IMR-90 (cell line): ENCODE measurements around the gene GRID1. TPM values are rescaled to one million over a fixed set of nuclear protein-coding genes. Genes with fewer than 3 reads are reported as not detected.

Source experiments
- ATAC-seq: fragments of 200-7000 bp; cut with Tn5 transposase; 2 replicates; pipeline ENCODE4 v1.9.1; 2020; ENCODE audit warnings: low read depth, mild to moderate bottlenecking, moderate library complexity
- BruUV-seq: library from RNA; stranded (reverse); fragments of 400-500 nt; replicated peaks from 2 replicates; lab custom pipeline; 2021; lab: Mats Ljungman, UMichigan
- CTCF ChIA-PET: fragments of 300-600 bp; formaldehyde crosslinking; extraction: SDS; loops from one replicate; lab custom pipeline; 2021; ENCODE audit warnings: antibody characterized with exemption; lab: Yijun Ruan, JAX
- POLR2A ChIA-PET: fragments of 300-600 bp; sonication (Branson Sonifier 250); formaldehyde crosslinking; loops from one replicate; lab custom pipeline; 2022; ENCODE audit warnings: antibody characterized with exemption; ENCODE audit not compliant: unreplicated experiment; lab: Charles Lee
- DNase-seq: peaks from one replicate; pipeline ENCODE4 v3.0.0; 2013
- H2AFZ ChIP-seq: replicated peaks from 2 replicates; pipeline ENCODE3; 2013; ENCODE audit warnings: low read length, mild to moderate bottlenecking; ENCODE audit not compliant: poor library complexity
- H2AK5ac ChIP-seq: 2 replicates; pipeline ENCODE4 v1.6.1; 2013; ENCODE audit warnings: low read depth, low read length, inconsistent platforms
- H2AK9ac ChIP-seq: replicated peaks from 2 replicates; pipeline ENCODE3; 2013; ENCODE audit warnings: mild to moderate bottlenecking, low read depth, low read length, moderate library complexity; ENCODE audit not compliant: poor library complexity
- H2BK120ac ChIP-seq: 2 replicates; pipeline ENCODE4 v1.6.1; 2013; ENCODE audit warnings: low read depth, low read length, inconsistent platforms
- H2BK15ac ChIP-seq: 3 replicates; pipeline ENCODE4 v1.6.1; 2013; ENCODE audit warnings: low read depth, low read length, inconsistent platforms
- H2BK20ac ChIP-seq: 2 replicates; pipeline ENCODE4 v1.6.1; 2013; ENCODE audit warnings: low read depth, mild to moderate bottlenecking, inconsistent platforms, low read length, moderate library complexity
- H2BK5ac ChIP-seq: 2 replicates; pipeline ENCODE4 v1.6.1; 2013; ENCODE audit warnings: mild to moderate bottlenecking, low read depth, low read length, inconsistent platforms; ENCODE audit not compliant: poor library complexity, severe bottlenecking
- H3K14ac ChIP-seq: replicated peaks from 2 replicates; pipeline ENCODE4 v1.6.1; 2013; ENCODE audit warnings: low read depth, low read length, inconsistent platforms
- H3K18ac ChIP-seq: 2 replicates; pipeline ENCODE4 v1.6.1; 2013; ENCODE audit warnings: low read depth, low read length, control low read depth
- H3K23ac ChIP-seq: 2 replicates; pipeline ENCODE4 v1.6.1; 2013; ENCODE audit warnings: low read depth, low read length, inconsistent platforms
- H3K27ac ChIP-seq: 2 replicates; pipeline ENCODE4 v1.5.1; 2013; ENCODE audit warnings: mild to moderate bottlenecking, control low read depth, low read length; ENCODE audit not compliant: insufficient read depth
- H3K27me3 ChIP-seq: 2 replicates; pipeline ENCODE4 v1.6.1; 2013; ENCODE audit warnings: low read length; ENCODE audit not compliant: control insufficient read depth, insufficient read depth
- H3K36me3 ChIP-seq: 2 replicates; pipeline ENCODE4 v1.6.1; 2013; ENCODE audit warnings: low read length, mixed read lengths; ENCODE audit not compliant: control insufficient read depth, insufficient read depth
- H3K4ac ChIP-seq: 2 replicates; pipeline ENCODE4 v1.6.1; 2013; ENCODE audit warnings: low read depth, low read length, inconsistent platforms
- H3K4me1 ChIP-seq: 2 replicates; pipeline ENCODE4 v1.6.1; 2013; ENCODE audit warnings: low read length, mixed read lengths; ENCODE audit not compliant: control insufficient read depth, insufficient read depth
- H3K4me2 ChIP-seq: 2 replicates; pipeline ENCODE4 v1.6.1; 2013; ENCODE audit warnings: low read depth, mild to moderate bottlenecking, control low read depth, low read length, moderate library complexity
- H3K4me3 ChIP-seq: 2 replicates; pipeline ENCODE4 v1.5.1; 2013; ENCODE audit warnings: low read depth, mild to moderate bottlenecking, control low read depth, low read length, moderate library complexity; ENCODE audit not compliant: insufficient read depth
- H3K56ac ChIP-seq: 2 replicates; pipeline ENCODE4 v1.6.1; 2013; ENCODE audit warnings: low read length, inconsistent platforms; ENCODE audit not compliant: insufficient read depth; ENCODE audit errors: extremely low read depth
- H3K79me1 ChIP-seq, 2 experiments: 2 replicates each; pipeline ENCODE4 v1.6.1; 2013; ENCODE audit warnings: low read length in 2 of 2, inconsistent platforms in 1 of 2, low read depth in 1 of 2
- H3K9ac ChIP-seq: 2 replicates; pipeline ENCODE4 v1.6.1; 2013; ENCODE audit warnings: low read depth, low read length, control low read depth
- H3K9me1 ChIP-seq: 2 replicates; pipeline ENCODE4 v1.6.1; 2013; ENCODE audit warnings: low read length, inconsistent platforms; ENCODE audit not compliant: insufficient read depth
- H3K9me3 ChIP-seq: 2 replicates; pipeline ENCODE4 v1.6.1; 2013; ENCODE audit warnings: low read length; ENCODE audit not compliant: control insufficient read depth, insufficient read depth
- H4K20me1 ChIP-seq: 2 replicates; pipeline ENCODE4 v1.6.1; 2013; ENCODE audit warnings: low read length, inconsistent platforms; ENCODE audit not compliant: insufficient read depth
- H4K5ac ChIP-seq: 2 replicates; pipeline ENCODE4 v1.6.1; 2013; ENCODE audit warnings: mild to moderate bottlenecking, low read depth, low read length, control low read depth
- H4K8ac ChIP-seq, 2 experiments: 2 replicates each; pipeline ENCODE4 v1.6.1; 2013; ENCODE audit warnings: low read depth in 2 of 2, low read length in 2 of 2, control low read depth in 1 of 2, inconsistent platforms in 1 of 2
- H4K91ac ChIP-seq: 2 replicates; pipeline ENCODE4 v1.6.1; 2013; ENCODE audit warnings: low read depth, low read length, inconsistent platforms; ENCODE audit not compliant: insufficient read depth
- MAZ ChIP-seq: IDR thresholded peaks from 2 replicates; pipeline ENCODE4 v1.6.1; 2012; ENCODE audit warnings: low read depth, mild to moderate bottlenecking, low read length, improper control_type of control experiment, moderate library complexity, borderline replicate concordance
- RFX5 ChIP-seq: IDR thresholded peaks from 2 replicates; pipeline ENCODE4 v1.8.0; 2012; ENCODE audit warnings: low read depth, mild to moderate bottlenecking, low read length, moderate library complexity
- WGBS, 2 experiments: methylation state at CpG; one replicate each; pipeline versions ENCODE4 v1.1.5 to v1.1.7; 2013; ENCODE audit warnings: missing lambda C conversion rate in 2 of 2; ENCODE audit not compliant: insufficient read length in 1 of 2; ENCODE audit errors: extremely low coverage in 2 of 2; 5-methylcytosine and 5-hydroxymethylcytosine counted together
- dilution Hi-C: fragments of 300-500 bp; cut with HindIII; formaldehyde crosslinking; loops from one replicate; pipeline ENCODE4 v1.14.3; 2018; ENCODE audit warnings: low sequenced_read_pairs; ENCODE audit not compliant: unreplicated experiment
- in situ Hi-C: fragments of 300-500 bp; cut with MboI; formaldehyde crosslinking; loops from 3 replicates; pipeline ENCODE4 v1.14.3; 2019; ENCODE audit warnings: low sequenced_read_pairs, inconsistent platforms, mixed read lengths
- intact Hi-C: fragments of 100-400 bp; cut with micrococcal nuclease; formaldehyde crosslinking; loops from 2 replicates; pipeline ENCODE4 v1.10.0; 2022
- polyA plus RNA-seq, 3 experiments: library from polyadenylated mRNA; depleted of rRNA; stranded (reverse); fragments of >200 nt; gene quantifications; 2 replicates each; pipeline ENCODE4 v1.2.3, GENCODE V29; 2012; ENCODE audit warnings: low replicate concordance in 1 of 3
- total RNA-seq: library from RNA; depleted of rRNA; stranded (reverse); fragments of >200 nt; gene quantifications from 2 replicates; pipeline ENCODE4 v1.2.3, GENCODE V29; 2012

The GRID1 gene
- total and polyA plus RNA-seq, 2 of the 4 experiments (the other 2 are of a cell fraction), result not detected

DNA sequence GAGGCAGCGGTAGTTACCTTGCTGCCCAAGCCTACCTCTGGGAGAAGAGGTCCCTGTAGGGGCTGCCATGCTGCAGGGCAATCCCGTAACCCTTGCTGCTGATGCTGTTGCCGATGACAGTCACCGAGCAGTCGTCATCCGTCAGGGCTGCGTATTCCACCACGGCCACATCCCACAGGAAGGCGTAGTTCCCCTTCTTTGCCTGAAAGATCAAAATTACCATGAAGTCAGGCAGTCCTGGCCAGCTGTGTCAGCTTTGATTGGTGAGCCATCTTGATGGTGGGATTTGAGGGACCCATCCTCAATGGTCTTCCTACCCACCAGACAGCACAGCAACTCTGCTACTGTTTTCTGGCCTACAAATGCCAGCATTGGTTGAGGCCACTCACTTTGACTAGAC, 746.8 kb downstream of the GRID1 start:
- DNase-seq (no peak), ATAC-seq (no peak)
- no peak overlapping the region for H3K56ac ChIP-seq
- H3K4ac ChIP-seq, result no peak overlapping the region
- 50% methylated on average over 2 of the region's 9 CpGs; no CpG with 5 or more reads in 1 of the 2 experiments for WGBS, 2 experiments
- no peak overlapping the region for H4K91ac ChIP-seq
- no peak overlapping the region for H3K23ac ChIP-seq
- no peaks in the 10 kb centered on the region for H3K27me3 ChIP-seq
- no peak overlapping the region for H3K14ac ChIP-seq
- no peak overlapping the region for H3K4me2 ChIP-seq
- no TSS peak for BruUV-seq
- H3K79me1 ChIP-seq, result no peaks in the 10 kb centered on the region
- CTCF ChIA-PET, result no interaction called here
- H2AK9ac ChIP-seq, result no peak overlapping the region
- no peak overlapping the region for H3K18ac ChIP-seq
- POLR2A ChIA-PET, result no interaction called here
- H3K36me3 ChIP-seq, result no peaks in the 10 kb centered on the region
- no peak overlapping the region for H2BK120ac ChIP-seq
- no peak overlapping the region for H2AFZ ChIP-seq
- H3K4me3 ChIP-seq, result no peak overlapping the region
- dilution Hi-C loops (no loop called here), intact Hi-C loops (no loop called here), in situ Hi-C loops (no loop called here)
- TF ChIP-seq RFX5, result no peak
- TF ChIP-seq MAZ, result no peak
- H2BK5ac ChIP-seq, result no peak overlapping the region
- H4K5ac ChIP-seq, result no peak overlapping the region
- H3K4me1 ChIP-seq, result no peaks in the 10 kb centered on the region
- H3K9ac ChIP-seq, result no peak overlapping the region
- no peak overlapping the region for H4K8ac ChIP-seq
- H3K9me3 ChIP-seq, result peaks cover 23% of the 10 kb centered on the region
- H2AK5ac ChIP-seq, result no peak overlapping the region
- H3K9me1 ChIP-seq, result no peaks in the 10 kb centered on the region
- H2BK20ac ChIP-seq, result no peak overlapping the region
- H2BK15ac ChIP-seq, result no peak overlapping the region
- H3K27ac ChIP-seq, result no peak overlapping the region
- H4K20me1 ChIP-seq, result no peaks in the 10 kb centered on the region
